ENCODE measurements around the gene GRHL1.

The GRHL1 gene

DNA sequence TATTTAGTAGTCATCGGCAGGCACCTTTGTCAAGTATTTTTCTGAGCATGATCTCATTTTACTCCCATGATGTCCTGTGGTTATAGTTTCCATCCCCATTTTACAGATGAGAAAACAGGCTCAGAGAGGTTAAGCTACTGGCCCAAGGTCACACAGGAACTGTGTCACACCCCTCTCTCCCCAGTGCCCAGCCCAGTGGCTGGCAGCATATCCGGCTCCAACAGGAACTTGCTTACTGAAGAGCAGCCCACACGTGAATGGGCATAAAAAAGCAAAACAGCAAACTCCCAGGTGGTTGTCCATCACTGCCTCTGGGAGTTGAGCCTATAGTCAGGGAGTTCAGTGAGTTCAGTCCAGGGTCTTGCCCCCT, 83.5 kb downstream of the GRHL1 start:
- Histone ChIP-seq H3K4me1 (ENCODE audit: insufficient read depth, low read length) (no peaks in the 10 kb centered on the region), H3K9ac (ENCODE audit: low read depth, low read length) (no peak overlapping the region), H3K9me3 (ENCODE audit: insufficient read depth, low read length, severe bottlenecking) (no peaks in the 10 kb centered on the region), H3K27me3 (ENCODE audit: insufficient read depth, low read length, poor library complexity) (no peaks in the 10 kb centered on the region), H3K36me3 (ENCODE audit: insufficient read depth, low read length) (no peaks in the 10 kb centered on the region), H4K20me1 (ENCODE audit: insufficient read depth, low read length) (no peaks in the 10 kb centered on the region), H2AFZ (ENCODE audit: low read depth, low read length) (no peak overlapping the region), H3K4me2 (ENCODE audit: insufficient read depth, low read length) (no peak overlapping the region), H3K79me2 (ENCODE audit: insufficient read depth, low read length) (no peaks in the 10 kb centered on the region), H3K4me3 (ENCODE audit: low read depth in 1 of 2, low read length in 2 of 2) (no peak overlapping the region), H3K27ac (ENCODE audit: low read length) (no peak overlapping the region)
- no peak for DNase-seq
- TF ChIP-seq, protein P1, sequence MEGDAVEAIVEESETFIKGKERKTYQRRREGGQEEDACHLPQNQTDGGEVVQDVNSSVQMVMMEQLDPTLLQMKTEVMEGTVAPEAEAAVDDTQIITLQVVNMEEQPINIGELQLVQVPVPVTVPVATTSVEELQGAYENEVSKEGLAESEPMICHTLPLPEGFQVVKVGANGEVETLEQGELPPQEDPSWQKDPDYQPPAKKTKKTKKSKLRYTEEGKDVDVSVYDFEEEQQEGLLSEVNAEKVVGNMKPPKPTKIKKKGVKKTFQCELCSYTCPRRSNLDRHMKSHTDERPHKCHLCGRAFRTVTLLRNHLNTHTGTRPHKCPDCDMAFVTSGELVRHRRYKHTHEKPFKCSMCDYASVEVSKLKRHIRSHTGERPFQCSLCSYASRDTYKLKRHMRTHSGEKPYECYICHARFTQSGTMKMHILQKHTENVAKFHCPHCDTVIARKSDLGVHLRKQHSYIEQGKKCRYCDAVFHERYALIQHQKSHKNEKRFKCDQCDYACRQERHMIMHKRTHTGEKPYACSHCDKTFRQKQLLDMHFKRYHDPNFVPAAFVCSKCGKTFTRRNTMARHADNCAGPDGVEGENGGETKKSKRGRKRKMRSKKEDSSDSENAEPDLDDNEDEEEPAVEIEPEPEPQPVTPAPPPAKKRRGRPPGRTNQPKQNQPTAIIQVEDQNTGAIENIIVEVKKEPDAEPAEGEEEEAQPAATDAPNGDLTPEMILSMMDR (IDR thresholded peaks at IDR 0.05; ENCODE audit: borderline replicate concordance, extremely low read depth, low read length, poor library complexity, severe bottlenecking), result no peak
- TF ChIP-seq EZH2 (IDR thresholded peaks at IDR 0.05; ENCODE audit: borderline replicate concordance, low read depth, low read length, severe bottlenecking), result no peak
- no peak for ATAC-seq (ENCODE audit: insufficient read depth, low read depth)

DNA sequence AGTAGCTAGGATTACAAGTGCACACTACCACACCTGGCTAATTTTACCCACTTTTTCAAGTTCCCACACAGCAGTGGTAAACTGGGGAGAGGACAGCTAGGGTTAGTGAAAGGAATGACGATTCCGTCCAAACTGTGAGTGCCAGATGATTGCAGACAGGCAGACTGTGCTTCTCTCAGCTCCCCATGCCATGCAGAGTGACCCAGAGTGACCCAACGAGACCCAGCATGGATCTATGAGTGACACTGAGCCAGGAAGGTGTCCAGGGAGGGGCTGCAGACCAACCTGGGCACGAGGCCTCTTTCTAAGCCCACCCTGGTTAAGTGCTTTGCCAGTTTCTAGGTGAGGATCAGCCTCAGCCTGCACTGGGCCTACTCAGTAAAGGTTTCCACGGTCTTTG, 84.1 kb downstream of the GRHL1 start:
- Histone ChIP-seq H3K9me3 (ENCODE audit: insufficient read depth, low read length, severe bottlenecking) (no peaks in the 10 kb centered on the region), H2AFZ (ENCODE audit: low read depth, low read length) (no peak overlapping the region), H3K27me3 (ENCODE audit: insufficient read depth, low read length, poor library complexity) (no peaks in the 10 kb centered on the region), H3K4me3 (ENCODE audit: low read depth in 1 of 2, low read length in 2 of 2) (no peak overlapping the region), H3K27ac (ENCODE audit: low read length) (no peak overlapping the region), H3K36me3 (ENCODE audit: insufficient read depth, low read length) (no peaks in the 10 kb centered on the region), H3K4me1 (ENCODE audit: insufficient read depth, low read length) (no peaks in the 10 kb centered on the region), H4K20me1 (ENCODE audit: insufficient read depth, low read length) (no peaks in the 10 kb centered on the region), H3K4me2 (ENCODE audit: insufficient read depth, low read length) (no peak overlapping the region), H3K9ac (ENCODE audit: low read depth, low read length) (no peak overlapping the region), H3K79me2 (ENCODE audit: insufficient read depth, low read length) (no peaks in the 10 kb centered on the region)
- ATAC-seq (ENCODE audit: insufficient read depth, low read depth) (no peak), DNase-seq (no peak)
- TF ChIP-seq EZH2 (IDR thresholded peaks at IDR 0.05; ENCODE audit: borderline replicate concordance, low read depth, low read length, severe bottlenecking), result no peak
- TF ChIP-seq, protein P1 (IDR thresholded peaks at IDR 0.05; ENCODE audit: borderline replicate concordance, extremely low read depth, low read length, poor library complexity, severe bottlenecking), result no peak

DNA sequence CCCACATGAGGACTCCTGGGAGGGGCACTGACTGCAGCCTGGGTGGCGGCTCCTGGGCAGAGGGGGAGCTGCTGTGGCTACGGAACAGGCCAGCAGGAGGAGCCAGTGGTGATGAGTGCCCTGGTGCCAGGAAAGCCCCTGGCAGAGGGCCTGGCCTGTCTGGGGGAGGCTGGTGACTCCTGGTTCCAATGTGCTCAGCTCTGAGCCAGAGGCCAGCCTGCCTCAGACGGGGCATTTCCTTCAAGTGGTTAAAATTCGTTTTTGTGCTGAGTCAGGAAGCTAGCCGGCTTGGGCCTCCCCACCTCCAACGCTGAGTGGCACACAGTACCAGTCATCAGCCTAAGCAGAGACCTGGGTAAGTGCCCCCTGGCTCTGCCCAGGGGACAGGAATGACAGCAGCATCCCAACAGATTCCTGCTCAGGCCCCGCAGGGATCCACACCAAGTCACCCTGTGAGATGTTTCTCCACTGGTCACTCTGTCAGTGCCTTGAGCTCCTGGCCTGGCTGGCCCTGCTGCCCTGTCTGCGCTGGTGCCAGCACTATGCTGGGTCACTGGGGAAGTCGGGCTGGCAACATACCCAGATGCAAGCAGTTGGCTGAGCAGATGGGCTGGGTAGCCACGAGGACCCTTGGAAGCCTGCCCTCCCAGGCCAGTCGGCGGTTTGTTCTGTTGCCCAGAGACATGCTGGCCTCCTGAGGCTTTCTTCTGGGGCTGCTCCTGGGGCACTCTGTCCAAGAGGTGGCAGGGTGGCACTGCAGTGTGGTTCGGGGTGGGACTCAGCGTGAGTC, 84.8 kb downstream of the GRHL1 start:
- Histone ChIP-seq H2AFZ (ENCODE audit: low read depth, low read length) (no peak overlapping the region), H4K20me1 (ENCODE audit: insufficient read depth, low read length) (no peaks in the 10 kb centered on the region), H3K36me3 (ENCODE audit: insufficient read depth, low read length) (no peaks in the 10 kb centered on the region), H3K4me3 (ENCODE audit: low read depth in 1 of 2, low read length in 2 of 2) (no peak overlapping the region), H3K9ac (ENCODE audit: low read depth, low read length) (no peak overlapping the region), H3K4me1 (ENCODE audit: insufficient read depth, low read length) (no peaks in the 10 kb centered on the region), H3K27me3 (ENCODE audit: insufficient read depth, low read length, poor library complexity) (no peaks in the 10 kb centered on the region), H3K4me2 (ENCODE audit: insufficient read depth, low read length) (no peak overlapping the region), H3K9me3 (ENCODE audit: insufficient read depth, low read length, severe bottlenecking) (no peaks in the 10 kb centered on the region), H3K79me2 (ENCODE audit: insufficient read depth, low read length) (no peaks in the 10 kb centered on the region), H3K27ac (ENCODE audit: low read length) (no peak overlapping the region)
- ATAC-seq (ENCODE audit: insufficient read depth, low read depth) (peak; percentile 67), DNase-seq (peak; percentile 16)
- TF ChIP-seq EZH2 (IDR thresholded peaks at IDR 0.05; ENCODE audit: borderline replicate concordance, low read depth, low read length, severe bottlenecking), result no peak
- TF ChIP-seq, protein P1 (IDR thresholded peaks at IDR 0.05; ENCODE audit: borderline replicate concordance, extremely low read depth, low read length, poor library complexity, severe bottlenecking), result peak; percentile 41

Data from DND-41 (cell line).